Kidney epithelial cell (primary cell): ENCODE data around the gene LHFPL3. TPM values are rescaled to one million over a fixed set of nuclear protein-coding genes. Genes with fewer than 3 reads are reported as not detected.
"Not testable (repeated sequence)": the region's sequence is repeated elsewhere in the genome, so short reads cannot be mapped to it uniquely, and the experiment has no call there.

Experiments
- DNase-seq: peaks from one replicate; pipeline ENCODE4 v3.0.0-alpha.2; 2010; ENCODE audit warnings: low read depth
- H3K27me3 ChIP-seq: 2 replicates; pipeline ENCODE4 v1.6.0; 2011; ENCODE audit warnings: low read length; ENCODE audit not compliant: control insufficient read depth, insufficient read depth
- H3K36me3 ChIP-seq: 2 replicates; pipeline ENCODE4 v1.5.1; 2011; ENCODE audit warnings: low read length; ENCODE audit not compliant: control insufficient read depth, insufficient read depth
- H3K4me3 ChIP-seq: 2 replicates; pipeline ENCODE4 v1.5.1; 2011; ENCODE audit warnings: low read depth, mild to moderate bottlenecking, control low read depth, low read length
- CTCF ChIP-seq: IDR thresholded peaks from 2 replicates; pipeline ENCODE4 v1.5.1; 2011; ENCODE audit warnings: mild to moderate bottlenecking, moderate library complexity, low read length, control low read depth, inconsistent platforms; ENCODE audit not compliant: insufficient read depth, poor library complexity, severe bottlenecking
- total RNA-seq: library from RNA; depleted of rRNA; stranded (reverse); fragments of >200 nt; gene quantifications from 2 replicates; pipeline ENCODE4 v1.2.3, GENCODE V29; 2015

The LHFPL3 gene
- total RNA-seq, 1 donor from 2014 or later: not detected

DNA sequence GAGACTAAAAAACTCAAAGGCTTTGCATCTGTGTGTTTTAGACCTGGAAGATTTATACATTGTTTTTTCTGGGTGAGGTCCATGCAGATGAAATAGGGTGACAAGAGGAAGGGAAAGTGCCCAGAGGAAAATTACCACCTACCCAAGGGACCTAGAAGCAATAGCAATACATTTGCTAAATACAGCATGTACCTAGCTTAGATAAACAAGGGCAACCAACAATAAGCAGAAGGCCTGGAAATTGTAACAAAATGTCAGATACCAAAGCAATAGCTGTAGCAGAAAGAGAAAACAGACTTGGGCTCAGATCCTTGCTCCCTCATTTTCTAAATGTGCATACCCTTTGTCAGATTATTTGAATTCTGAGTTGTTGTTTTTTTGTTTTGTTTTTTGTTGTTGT is 367.2 kb downstream of the LHFPL3 start:
- no peaks in the 10 kb centered on the region for H3K36me3 ChIP-seq
- H3K4me3 ChIP-seq: no peak overlapping the region
- TF ChIP-seq CTCF: no peak
- DNase-seq: no peak
- H3K27me3 ChIP-seq: no peaks in the 10 kb centered on the region

GRCh38 chr7:104700336-104700735 is 371.9 kb downstream of the LHFPL3 start:
- DNase-seq: no peak
- Histone ChIP-seq H3K4me3 (no peak overlapping the region), H3K36me3 (no peaks in the 10 kb centered on the region), H3K27me3 (no peaks in the 10 kb centered on the region)
- no peak for TF ChIP-seq CTCF

GRCh38 chr7:104721027-104721426 is 392.6 kb downstream of the LHFPL3 start:
- not testable (repeated sequence) for H3K4me3 ChIP-seq, H3K27me3 ChIP-seq, H3K36me3 ChIP-seq, DNase-seq

DNA sequence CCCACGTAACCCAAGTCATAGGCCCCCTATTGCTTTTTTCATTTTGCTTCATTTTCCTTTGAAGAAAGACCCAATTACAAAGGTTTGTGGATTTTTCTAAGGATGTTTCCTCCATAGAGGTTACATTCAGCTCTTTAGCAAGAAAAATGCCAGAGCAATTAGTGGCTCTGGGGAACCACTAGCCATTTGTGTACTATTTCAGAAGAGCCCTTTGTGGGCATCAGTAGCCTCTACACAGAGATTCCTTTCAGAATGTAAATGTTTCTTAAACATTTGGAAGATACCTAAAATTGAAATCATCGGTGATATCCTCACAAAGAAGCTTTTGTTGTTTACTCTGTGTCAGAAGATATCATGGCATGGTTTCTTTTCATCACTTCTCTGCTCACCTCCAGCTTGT is 394.6 kb downstream of the LHFPL3 start:
- H3K36me3 ChIP-seq: no peaks in the 10 kb centered on the region
- no peak overlapping the region for H3K4me3 ChIP-seq
- H3K27me3 ChIP-seq: no peaks in the 10 kb centered on the region
- no peak for TF ChIP-seq CTCF
- DNase-seq: no peak

- no peak for DNase-seq
- TF ChIP-seq CTCF: no peak
- Histone ChIP-seq H3K36me3 (no peaks in the 10 kb centered on the region), H3K4me3 (no peak overlapping the region), H3K27me3 (no peaks in the 10 kb centered on the region)
Observed at GRCh38 chr7:104758504-104758903, 430.1 kb downstream of the LHFPL3 start.

DNA sequence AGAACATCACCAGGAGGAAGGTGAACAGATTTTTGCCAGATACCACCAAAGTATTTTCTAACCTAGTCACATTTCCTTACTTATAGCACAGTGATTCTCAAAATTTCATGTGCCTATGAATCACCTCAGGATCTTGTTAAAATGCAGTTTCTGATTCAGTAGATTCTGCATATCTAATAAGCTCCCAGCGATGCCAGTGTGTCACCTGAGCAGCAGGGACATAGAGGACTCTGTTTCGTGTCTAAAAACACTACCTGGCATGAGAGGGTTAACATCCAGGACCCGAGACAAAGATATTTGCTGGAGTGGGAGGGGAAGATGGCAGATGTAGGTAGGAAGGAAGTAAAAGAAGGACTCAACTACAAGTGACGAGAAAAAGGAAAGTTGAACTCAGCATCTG is 433.5 kb downstream of the LHFPL3 start:
- no peaks in the 10 kb centered on the region for H3K36me3 ChIP-seq
- TF ChIP-seq CTCF: no peak
- no peaks in the 10 kb centered on the region for H3K27me3 ChIP-seq
- DNase-seq: no peak
- H3K4me3 ChIP-seq: no peak overlapping the region

- Histone ChIP-seq H3K27me3 (no peaks in the 10 kb centered on the region), H3K36me3 (no peaks in the 10 kb centered on the region), H3K4me3 (no peak overlapping the region)
- no peak for DNase-seq
- TF ChIP-seq CTCF: no peak
Observed at GRCh38 chr7:104767113-104767512, 438.7 kb downstream of the LHFPL3 start.
